Right ventricle myocardium superior (tissue), 1 donor: ENCODE results near the gene ZNF574. TPM values are rescaled to one million over a fixed set of nuclear protein-coding genes. Genes with fewer than 3 reads are reported as not detected.
A peak's percentile ranks its signal among the peaks of the same experiment; 100 is the strongest.

Source experiments
- ATAC-seq: fragments of 200-7000 bp; cut with Tn5 transposase; one replicate; pipeline ENCODE4 v1.9.1; 2020; ENCODE audit warnings: mild to moderate bottlenecking; ENCODE audit not compliant: poor library complexity
- DNase-seq: peaks from one replicate; pipeline ENCODE4 v3.0.0-alpha.2; 2020
- intact Hi-C: fragments of 100-400 bp; cut with DNase I; formaldehyde crosslinking; loops from one replicate; pipeline ENCODE4 v1.11.2; 2022
- total RNA-seq: library from RNA; stranded (reverse); fragmentation: NEBNext Ultra II Directional; extraction: Animal tissue kit (Norgen Biotek cat#: 25700); gene quantifications from one replicate; pipeline ENCODE4 v1.2.1, GENCODE V29; 2021
- donor health status: DM: no; HTN: yes; CAD: no; lungs with severe emphysema.

Gene ZNF574
- total RNA-seq, 1 donor from 2014 or later: 8.4 TPM

GRCh38 chr19:42053037-42053935, 22.7 kb upstream of the ZNF574 start:
- intact Hi-C loops: no loop called here
- DNase-seq (no peak), ATAC-seq (peak; percentile 11)

- ATAC-seq: no peak
Observed at GRCh38 chr19:42054205-42054604, 21.8 kb upstream of the ZNF574 start.

GRCh38 chr19:42057846-42058245, 18.1 kb upstream of the ZNF574 start:
- intact Hi-C loops: no loop called here
- DNase-seq (no peak), ATAC-seq (no peak)

More at GRCh38 chr19:42054205-42054604, 21.8 kb upstream of the ZNF574 start:
- no peak for DNase-seq
- intact Hi-C loops: no loop called here

GRCh38 chr19:42059196-42059595, 16.8 kb upstream of the ZNF574 start:
- intact Hi-C loops: no loop called here
- DNase-seq: no peak
- ATAC-seq: no peak

- intact Hi-C loops: no loop called here
- no peak for ATAC-seq
- no peak for DNase-seq
Observed at GRCh38 chr19:42060117-42060516, 15.8 kb upstream of the ZNF574 start.

DNA sequence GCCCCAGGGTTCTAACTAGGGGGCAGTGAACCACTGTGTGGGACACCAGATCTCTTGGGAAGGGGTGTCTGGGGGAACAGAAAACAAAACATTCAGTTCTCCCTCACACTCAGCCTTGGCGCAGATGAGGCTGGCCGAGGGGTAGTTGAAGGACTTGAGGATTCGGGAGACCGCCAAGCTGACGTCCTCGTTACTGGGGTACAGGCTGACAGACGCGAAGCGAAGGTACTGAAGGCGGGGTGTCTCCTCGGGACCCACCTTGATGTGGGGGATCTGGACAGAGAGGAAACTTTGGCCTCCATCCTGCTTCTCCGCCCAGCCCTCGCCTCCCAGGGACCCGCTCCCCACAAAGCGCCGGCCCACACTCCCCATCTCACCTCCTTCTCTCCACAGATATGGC, 13.6 kb upstream of the ZNF574 start:
- intact Hi-C loops: no loop called here
- ATAC-seq: no peak
- DNase-seq: no peak

GRCh38 chr19:42064432-42064831, 11.5 kb upstream of the ZNF574 start:
- ATAC-seq (no peak), DNase-seq (no peak)
- intact Hi-C loops: no loop called here

DNA sequence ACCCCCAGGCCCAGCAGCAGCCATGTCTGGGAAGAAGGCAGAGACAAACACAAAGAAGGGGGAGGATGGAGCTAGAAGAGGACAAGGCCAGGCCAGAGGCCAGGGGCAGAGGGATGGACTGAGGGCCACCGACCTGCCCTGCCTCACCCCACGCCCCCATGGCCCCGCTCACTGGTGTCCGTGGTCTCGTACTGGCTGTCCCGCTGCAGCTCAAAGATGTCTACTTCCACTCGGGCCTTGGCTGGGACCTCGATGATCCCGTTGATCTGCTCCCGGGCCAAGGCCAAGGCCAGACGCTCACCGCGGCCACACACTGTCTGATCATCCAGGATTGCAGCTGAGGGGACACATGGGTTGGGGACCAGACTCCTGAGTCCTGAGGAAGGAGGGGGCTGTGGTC, 10.9 kb upstream of the ZNF574 start:
- ATAC-seq: no peak
- intact Hi-C loops: no loop called here

DNA sequence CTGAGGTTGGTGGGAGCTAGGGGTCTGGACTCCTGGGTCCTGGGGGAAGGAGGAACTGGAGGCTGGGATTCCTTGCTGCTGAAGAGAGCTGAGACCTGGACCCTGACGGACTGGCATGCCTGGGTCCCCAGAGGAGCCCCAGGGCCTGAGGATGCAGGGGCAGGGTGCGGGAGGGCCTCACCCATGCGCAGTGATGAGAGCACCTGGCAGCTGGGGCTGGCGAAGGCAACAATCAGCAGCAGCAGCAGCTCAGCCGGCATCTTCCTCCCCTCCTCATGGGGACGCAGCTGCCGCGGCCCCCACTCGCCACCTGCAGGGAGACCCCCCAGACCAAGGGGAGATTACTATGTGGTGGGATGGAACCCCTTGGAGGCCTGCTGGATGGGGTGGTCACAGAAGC, 10.5 kb upstream of the ZNF574 start:
- no peak for DNase-seq
- intact Hi-C loops: no loop called here
- ATAC-seq: no peak

More for the DNA sequence above, 10.9 kb upstream of the ZNF574 start:
- no peak for DNase-seq

DNA sequence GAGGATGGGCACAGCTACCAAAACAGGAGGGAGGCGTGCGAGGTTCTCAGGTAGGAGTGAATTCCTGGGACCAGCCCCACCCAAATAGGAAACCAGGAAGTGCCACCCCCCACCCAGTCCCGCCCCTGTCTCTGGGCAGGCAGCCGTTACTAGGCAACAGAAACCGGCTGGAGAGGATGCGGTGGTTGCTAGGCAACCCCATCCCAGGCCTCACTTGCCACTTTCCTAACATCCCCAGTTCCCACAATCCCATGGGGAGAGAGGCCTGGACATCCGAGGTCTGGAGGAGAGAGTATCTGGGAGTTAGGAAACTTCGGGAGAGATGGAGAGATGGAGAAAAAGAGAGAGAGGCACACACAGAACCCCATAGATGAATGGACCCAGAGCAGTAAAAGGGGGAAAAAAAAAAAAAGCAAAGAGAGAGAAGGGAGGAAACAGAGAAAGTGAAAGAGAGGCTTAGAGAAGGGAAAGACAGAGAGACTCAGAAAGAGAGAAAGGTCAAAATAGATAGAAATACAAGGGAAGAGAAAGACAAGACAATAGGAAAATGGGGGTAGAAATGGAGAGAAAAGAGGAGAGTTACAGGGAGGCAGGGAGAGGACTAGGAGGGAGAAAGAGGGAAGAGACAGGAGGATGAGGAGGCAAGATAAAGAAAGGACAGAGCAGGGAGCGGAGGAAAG, 9.8 kb upstream of the ZNF574 start:
- intact Hi-C loops: no loop called here
- DNase-seq (no peak), ATAC-seq (no peak)

DNA sequence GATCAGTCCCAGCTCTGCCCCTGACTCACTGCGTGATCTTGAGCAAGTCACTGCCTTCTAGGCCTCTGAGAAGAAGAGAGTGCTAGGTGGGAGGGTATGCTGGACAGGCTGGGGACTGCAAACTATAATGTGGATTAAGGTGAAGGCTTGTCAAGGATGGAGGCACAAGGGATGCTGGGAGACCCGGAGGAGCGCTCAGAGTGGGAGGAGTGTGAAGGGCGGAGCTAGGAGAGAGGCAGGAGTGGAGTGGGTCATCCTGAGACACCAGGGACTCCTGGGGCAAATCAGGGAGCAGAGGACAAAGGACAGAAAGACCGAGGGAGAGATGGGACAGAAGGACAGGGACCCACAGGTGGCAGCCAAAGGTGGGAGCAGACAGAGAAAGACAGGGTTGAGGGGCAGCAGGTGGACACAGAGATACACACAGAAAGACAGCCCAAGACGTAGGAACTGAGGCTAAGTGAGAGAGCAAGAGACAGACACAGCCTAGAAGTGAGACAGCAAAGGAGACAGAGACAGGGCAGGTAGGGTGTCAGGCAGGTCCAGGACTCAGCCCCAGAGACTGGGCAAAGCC, 8.6 kb upstream of the ZNF574 start:
- intact Hi-C loops: no loop called here
- DNase-seq: no peak
- ATAC-seq: no peak

DNA sequence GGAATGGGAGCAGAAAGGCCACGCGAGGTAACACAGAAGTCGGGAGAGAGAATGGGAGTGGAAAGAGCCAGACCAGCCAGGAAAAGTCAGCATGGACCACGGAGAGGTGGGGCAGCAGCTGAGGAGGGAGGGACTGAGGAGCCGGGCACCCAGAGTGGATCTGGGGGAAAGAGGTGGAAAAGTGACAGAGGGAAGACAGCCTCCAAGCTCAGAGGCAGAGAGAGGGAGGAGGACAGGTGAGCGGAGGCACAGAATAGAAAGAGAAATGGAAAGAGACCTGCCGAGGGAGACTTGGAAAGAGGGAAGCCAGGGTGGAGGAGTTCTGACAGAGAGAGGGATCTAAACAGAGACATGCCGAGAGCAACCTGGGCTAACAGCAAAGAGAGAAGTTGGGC, 7.6 kb upstream of the ZNF574 start:
- no peak for DNase-seq
- ATAC-seq: no peak
- intact Hi-C loops: no loop called here

DNA sequence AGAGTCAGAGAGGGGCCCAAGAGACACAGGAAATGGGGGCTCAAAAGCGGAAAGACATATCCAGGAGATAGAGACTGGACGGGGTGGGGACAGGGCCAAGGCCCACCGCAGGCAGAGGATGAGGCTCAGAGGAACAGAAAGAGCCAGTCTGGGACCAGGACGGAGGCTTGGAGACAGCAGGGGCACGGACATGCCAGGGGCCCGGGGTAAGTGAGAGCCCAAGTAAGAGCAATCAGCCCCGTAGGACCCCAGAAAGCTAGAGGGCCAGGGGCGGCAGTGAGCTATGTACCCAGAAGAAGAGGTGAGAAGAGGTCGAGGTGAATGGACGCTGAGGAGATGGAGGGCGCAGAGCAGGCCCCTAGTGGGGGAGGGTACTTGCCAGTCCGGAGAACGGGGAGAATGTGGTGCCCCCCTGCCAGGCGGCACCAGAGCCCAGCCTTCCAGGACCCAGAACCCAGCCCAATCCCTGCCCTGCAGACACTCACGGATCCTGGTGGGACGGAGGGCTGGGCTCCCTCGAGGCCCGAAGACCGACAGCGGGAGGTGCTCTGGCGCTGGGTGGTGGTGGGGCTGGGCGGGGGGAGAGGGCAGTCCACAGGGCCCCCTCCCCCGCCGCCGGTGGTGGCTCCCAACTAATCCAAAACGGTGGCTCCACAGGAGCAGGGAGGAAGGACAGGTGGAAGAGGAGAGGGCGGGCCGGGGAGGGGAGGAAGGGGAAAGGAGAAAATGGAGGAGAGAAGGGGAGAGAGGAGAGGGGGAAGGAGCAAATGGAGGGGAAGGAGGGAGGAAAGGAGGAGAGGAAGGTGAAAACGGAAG, 7.0 kb upstream of the ZNF574 start:
- no peak for DNase-seq
- no peak for ATAC-seq
- intact Hi-C loops: no loop called here

DNA sequence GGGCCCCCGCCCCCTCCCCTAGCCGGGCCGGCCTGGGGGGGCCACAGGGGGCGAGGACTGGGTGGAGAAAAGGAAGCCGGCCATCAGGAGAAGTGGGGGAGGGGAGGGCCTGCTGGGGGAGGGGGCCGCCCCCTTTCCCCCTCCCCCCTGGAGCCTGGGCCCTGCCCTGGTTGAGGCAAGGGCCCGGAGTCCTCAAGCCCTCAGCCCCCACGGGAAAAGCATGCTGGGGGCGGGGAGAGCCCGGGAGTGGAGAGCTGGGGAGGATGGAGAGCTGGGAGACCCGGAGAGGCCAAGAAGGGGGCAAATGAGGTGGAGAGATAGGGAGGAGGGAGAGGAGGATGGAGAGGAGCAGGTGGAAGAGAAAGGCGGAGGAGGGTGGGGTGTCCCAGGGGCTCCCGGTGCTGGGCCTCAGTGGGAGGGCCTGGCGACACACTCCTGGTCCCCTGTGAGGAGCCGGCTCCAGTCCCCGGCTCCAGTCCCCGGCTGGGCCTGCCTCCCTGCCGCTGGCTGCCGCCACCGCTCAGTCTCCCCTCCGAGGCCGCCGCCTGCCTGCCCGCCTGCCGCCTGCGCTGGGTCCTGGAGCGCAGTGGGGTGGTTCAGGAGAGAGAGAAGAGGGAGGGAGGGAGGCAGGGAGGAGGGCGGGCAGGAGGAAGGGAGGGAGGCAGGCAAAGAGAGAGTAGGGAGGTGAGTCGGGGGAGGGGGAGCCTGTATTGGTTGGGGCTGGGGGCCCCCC, 6.2 kb upstream of the ZNF574 start, which contains the start of gene GRIK5:
Gene GRIK5 (minus strand): TSS at position 588 of the 733 bp plus-strand sequence. CDS start 4,436 bp downstream, outside the sequence.
- ATAC-seq (peak; percentile 58), DNase-seq (no peak)
- intact Hi-C loops: no loop called here

- no peak for DNase-seq
- intact Hi-C loops: no loop called here
- no peak for ATAC-seq
Observed at GRCh38 chr19:42071247-42071646, 4.7 kb upstream of the ZNF574 start.

DNA sequence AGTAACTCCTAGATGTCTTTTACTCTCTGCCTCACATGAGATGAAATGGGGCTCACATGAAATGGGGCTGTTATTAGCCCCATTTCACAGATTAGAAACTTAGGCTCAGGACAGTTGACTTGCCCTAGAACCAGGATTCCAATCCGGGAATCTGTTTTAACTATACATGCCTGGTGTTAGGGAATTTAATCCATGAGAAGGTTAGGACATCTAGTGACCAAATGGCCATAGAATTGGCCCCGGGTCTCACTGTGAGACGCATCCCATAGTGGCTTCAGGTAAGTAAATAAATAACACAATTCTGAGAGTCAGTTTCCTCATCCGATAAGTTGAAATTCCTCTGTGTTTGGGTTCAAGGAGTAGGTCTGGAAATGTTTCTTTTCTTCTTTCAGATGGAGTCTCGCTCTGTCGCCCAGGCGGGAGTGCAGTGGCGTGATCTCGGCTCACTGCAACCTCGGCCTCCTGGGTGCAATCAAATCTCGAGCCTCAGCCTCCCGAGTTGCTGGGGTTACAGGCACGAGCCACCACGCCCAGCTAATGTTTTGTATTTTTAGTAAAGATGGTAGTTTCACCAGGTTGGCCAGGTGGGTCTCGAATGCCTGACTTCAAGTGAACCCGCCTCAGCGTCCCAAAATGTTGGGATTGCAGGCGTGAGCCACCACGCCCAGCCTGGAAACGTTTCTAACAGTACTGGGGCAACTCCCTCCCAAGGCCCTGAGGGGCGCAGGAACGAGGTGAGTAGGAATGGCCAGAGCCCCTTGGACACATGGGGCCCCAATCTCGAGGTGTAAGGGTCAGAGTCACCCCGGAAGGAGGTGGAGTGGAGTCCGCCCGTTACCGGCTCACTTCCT, 1.2 kb upstream of the ZNF574 start:
- DNase-seq (no peak), ATAC-seq (peak; percentile 1)
- intact Hi-C loops: no loop called here

DNA sequence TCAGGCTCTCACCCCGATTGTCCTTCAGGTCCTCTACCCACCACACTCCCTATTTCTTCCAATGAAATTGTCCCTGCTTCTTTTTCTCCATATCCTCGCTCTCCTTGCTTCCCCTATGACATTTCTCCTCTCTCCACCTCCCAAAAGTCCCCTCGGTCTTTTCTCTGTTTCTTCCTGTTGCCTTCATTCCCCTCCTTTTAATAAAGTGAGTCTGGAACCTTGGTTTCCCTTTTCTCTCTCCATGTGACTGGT, 676 bp upstream of the ZNF574 start:
- intact Hi-C loops: no loop called here
- ATAC-seq (peak; percentile 2), DNase-seq (no peak)
